ENCODE measurements around the gene ERBB4. TPM values are rescaled to one million over a fixed set of nuclear protein-coding genes. Genes with fewer than 3 reads are reported as not detected.

ERBB4 gene
- total RNA-seq, 2 experiments from 2014 or later = not detected

GRCh38 chr2:211617803-211618202, 920.8 kb downstream of the ERBB4 start:
- H3K4me1 ChIP-seq (ENCODE audit: insufficient read depth, low read length, poor library complexity, severe bottlenecking) = no peaks in the 10 kb centered on the region
- TF ChIP-seq CTCF (conservative IDR thresholded peaks at IDR 0.05; ENCODE audit: low read length) (no peak), EZH2phosphoT487 (IDR thresholded peaks at IDR 0.05; ENCODE audit: borderline replicate concordance, low read depth, low read length) (no peak)
- no peaks in the 10 kb centered on the region for H3K9me3 ChIP-seq (ENCODE audit: low read length)
- no peaks in the 10 kb centered on the region for H3K9me2 ChIP-seq (ENCODE audit: insufficient read depth, low read length)
- no TSS peak for BruUV-seq (replicated peaks)
- H3K27ac ChIP-seq (ENCODE audit: low read depth, low read length, poor library complexity, severe bottlenecking) = no peak overlapping the region
- no peak overlapping the region for H3K4me3 ChIP-seq (ENCODE audit: low read depth, low read length, poor library complexity, severe bottlenecking)
- DNase-seq (ENCODE audit: low spot score) = no peak
- H3K36me3 ChIP-seq (ENCODE audit: insufficient read depth, low read length) = no peaks in the 10 kb centered on the region
- POLR2A ChIA-PET = no interaction called here
- CTCF ChIA-PET (ENCODE audit: unreplicated experiment) = no interaction called here
- no peaks in the 10 kb centered on the region for H3K79me2 ChIP-seq (ENCODE audit: insufficient read depth, low read depth, low read length)
- no peaks in the 10 kb centered on the region for H4K20me1 ChIP-seq (ENCODE audit: insufficient read depth, low read length)
- no peak overlapping the region for H3K4me2 ChIP-seq (ENCODE audit: low read length)
- intact Hi-C loops (cut with micrococcal nuclease; ENCODE audit: unreplicated experiment) = no loop called here
- no peak overlapping the region for H2AFZ ChIP-seq (ENCODE audit: low read length)

DNA sequence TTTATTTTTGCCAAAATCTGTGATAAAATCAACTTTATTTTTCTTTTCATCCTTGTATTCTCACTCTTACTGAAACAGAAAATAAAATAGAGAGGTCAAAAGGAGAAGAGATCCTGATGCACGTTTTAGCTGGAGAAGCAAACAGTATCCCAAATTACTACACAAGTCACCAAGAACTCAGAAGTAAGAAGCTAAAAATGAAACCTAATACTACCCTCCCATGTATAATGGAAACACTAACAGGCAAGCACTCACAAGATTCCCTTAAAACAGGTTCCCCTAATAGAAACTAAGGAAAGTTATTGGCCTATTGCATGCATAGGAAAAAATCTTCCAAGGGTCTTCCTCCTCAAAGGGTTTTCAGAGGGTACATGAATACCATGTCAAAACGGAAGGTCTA, 927.0 kb downstream of the ERBB4 start:
- no peak overlapping the region for H3K4me3 ChIP-seq (ENCODE audit: low read depth, low read length, poor library complexity, severe bottlenecking)
- DNase-seq (ENCODE audit: low spot score) = no peak
- H4K20me1 ChIP-seq (ENCODE audit: insufficient read depth, low read length) = no peaks in the 10 kb centered on the region
- no peak overlapping the region for H3K4me2 ChIP-seq (ENCODE audit: low read length)
- intact Hi-C loops (cut with micrococcal nuclease; ENCODE audit: unreplicated experiment) = no loop called here
- no peaks in the 10 kb centered on the region for H3K79me2 ChIP-seq (ENCODE audit: insufficient read depth, low read depth, low read length)
- no TSS peak for BruUV-seq (replicated peaks)
- H3K9me2 ChIP-seq (ENCODE audit: insufficient read depth, low read length) = no peaks in the 10 kb centered on the region
- H3K27ac ChIP-seq (ENCODE audit: low read depth, low read length, poor library complexity, severe bottlenecking) = no peak overlapping the region
- H2AFZ ChIP-seq (ENCODE audit: low read length) = no peak overlapping the region
- no peaks in the 10 kb centered on the region for H3K9me3 ChIP-seq (ENCODE audit: low read length)
- H3K36me3 ChIP-seq (ENCODE audit: insufficient read depth, low read length) = no peaks in the 10 kb centered on the region
- ChIA-PET POLR2A (no interaction called here), CTCF (ENCODE audit: unreplicated experiment) (no interaction called here)
- TF ChIP-seq CTCF (conservative IDR thresholded peaks at IDR 0.05; ENCODE audit: low read length) (no peak), EZH2phosphoT487 (IDR thresholded peaks at IDR 0.05; ENCODE audit: borderline replicate concordance, low read depth, low read length) (no peak)
- H3K4me1 ChIP-seq (ENCODE audit: insufficient read depth, low read length, poor library complexity, severe bottlenecking) = no peaks in the 10 kb centered on the region

- H2AFZ ChIP-seq (ENCODE audit: low read length) = no peak overlapping the region
- no peak overlapping the region for H3K27ac ChIP-seq (ENCODE audit: low read depth, low read length, poor library complexity, severe bottlenecking)
- intact Hi-C loops (cut with micrococcal nuclease; ENCODE audit: unreplicated experiment) = no loop called here
- ChIA-PET CTCF (ENCODE audit: unreplicated experiment) (no interaction called here), POLR2A (no interaction called here)
- no peaks in the 10 kb centered on the region for H4K20me1 ChIP-seq (ENCODE audit: insufficient read depth, low read length)
- no peak overlapping the region for H3K4me3 ChIP-seq (ENCODE audit: low read depth, low read length, poor library complexity, severe bottlenecking)
- BruUV-seq (replicated peaks) = no TSS peak
- H3K36me3 ChIP-seq (ENCODE audit: insufficient read depth, low read length) = no peaks in the 10 kb centered on the region
- no peak for DNase-seq (ENCODE audit: low spot score)
- TF ChIP-seq CTCF (conservative IDR thresholded peaks at IDR 0.05; ENCODE audit: low read length) = no peak
- no peak for TF ChIP-seq EZH2phosphoT487 (IDR thresholded peaks at IDR 0.05; ENCODE audit: borderline replicate concordance, low read depth, low read length)
- no peaks in the 10 kb centered on the region for H3K9me2 ChIP-seq (ENCODE audit: insufficient read depth, low read length)
- no peaks in the 10 kb centered on the region for H3K9me3 ChIP-seq (ENCODE audit: low read length)
- H3K79me2 ChIP-seq (ENCODE audit: insufficient read depth, low read depth, low read length) = no peaks in the 10 kb centered on the region
- no peak overlapping the region for H3K4me2 ChIP-seq (ENCODE audit: low read length)
- no peaks in the 10 kb centered on the region for H3K4me1 ChIP-seq (ENCODE audit: insufficient read depth, low read length, poor library complexity, severe bottlenecking)
These were observed 927.5 kb downstream of the ERBB4 start for GRCh38 chr2:211611061-211611518.
